Activated CD4-positive, CD25-positive, alpha-beta regulatory T cell treated with anti-CD3 and anti-CD28 coated beads, Interleukin-2, amount 50 U/mL, for 72 hours (primary cell): ENCODE measurements around the gene PPP1R16B.
"Not testable (repeated sequence)": the region's sequence is repeated elsewhere in the genome, so short reads cannot be mapped to it uniquely, and the experiment has no call there.

Experiments
- DNase-seq: peaks from one replicate; pipeline ENCODE4 v3.0.0; 2021

PPP1R16B gene

GRCh38 chr20:38939686-38940085, 134.2 kb downstream of the PPP1R16B start:
- no peak for DNase-seq

GRCh38 chr20:38940644-38941043, 135.1 kb downstream of the PPP1R16B start:
- DNase-seq: no peak

GRCh38 chr20:38941726-38942389, 136.4 kb downstream of the PPP1R16B start:
- no peak for DNase-seq

- no peak for DNase-seq
Observed at GRCh38 chr20:38945012-38945411, 139.5 kb downstream of the PPP1R16B start.

GRCh38 chr20:38946836-38947235, 141.3 kb downstream of the PPP1R16B start:
- no peak for DNase-seq

GRCh38 chr20:38947931-38948362, 142.4 kb downstream of the PPP1R16B start:
- no peak for DNase-seq

- no peak for DNase-seq
Observed at GRCh38 chr20:38950254-38950653, 144.8 kb downstream of the PPP1R16B start.

GRCh38 chr20:38951611-38952010, 146.1 kb downstream of the PPP1R16B start:
- no peak for DNase-seq

GRCh38 chr20:38952153-38952552, 146.7 kb downstream of the PPP1R16B start:
- DNase-seq: no peak

- no peak for DNase-seq
Observed at GRCh38 chr20:38953630-38954340, 148.3 kb downstream of the PPP1R16B start.

GRCh38 chr20:38957235-38957876, 151.9 kb downstream of the PPP1R16B start:
- no peak for DNase-seq

- no peak for DNase-seq
Observed at GRCh38 chr20:38957915-38958485, 152.5 kb downstream of the PPP1R16B start.

- DNase-seq: not testable (repeated sequence)
Observed at GRCh38 chr20:38960187-38960687, 154.7 kb downstream of the PPP1R16B start.

GRCh38 chr20:38961530-38962043, 156.1 kb downstream of the PPP1R16B start:
- peak; percentile 34 for DNase-seq

- peak; percentile 100 for DNase-seq
Observed at GRCh38 chr20:38962044-38962927, 156.8 kb downstream of the PPP1R16B start, which contains the start of gene DHX35. Gene DHX35, plus strand, starts transcription at chr20:38962344. Its CDS starts 24 bp downstream, at chr20:38962368.

GRCh38 chr20:38962928-38963401, 157.5 kb downstream of the PPP1R16B start:
- no peak for DNase-seq

- DNase-seq: no peak
Observed at GRCh38 chr20:38963745-38964144, 158.2 kb downstream of the PPP1R16B start.

- DNase-seq: no peak
Observed at GRCh38 chr20:38965264-38965663, 159.8 kb downstream of the PPP1R16B start.

GRCh38 chr20:38968090-38968489, 162.6 kb downstream of the PPP1R16B start:
- DNase-seq: no peak

GRCh38 chr20:38969708-38970107, 164.2 kb downstream of the PPP1R16B start:
- no peak for DNase-seq

GRCh38 chr20:38970302-38970701, 164.8 kb downstream of the PPP1R16B start:
- no peak for DNase-seq
